Activated CD4-positive, alpha-beta T cell treated with anti-CD3 and anti-CD28 coated beads, Interleukin-2, amount 10 ng/mL, durations not matched to agents 7 days and 5 days (primary cell): Measurements from ENCODE around the gene TYMS. TPM values are rescaled to one million over a fixed set of nuclear protein-coding genes. Genes with fewer than 3 reads are reported as not detected.
A peak's percentile ranks its signal among the peaks of the same experiment; 100 is the strongest.

ENCODE experiments used
- CTCF ChIA-PET: fragments of 350-600 bp; sonication (Branson Sonifier 250); formaldehyde crosslinking; loops from one replicate; lab custom pipeline; 2021; ENCODE audit warnings: antibody characterized with exemption; lab: Charles Lee
- POLR2A ChIA-PET: fragments of 350-600 bp; sonication (Branson Sonifier 250); formaldehyde crosslinking; loops from one replicate; lab custom pipeline; 2021; ENCODE audit warnings: antibody characterized with exemption; lab: Charles Lee
- DNase-seq: peaks from one replicate; pipeline ENCODE4 v3.0.0-alpha.2; 2020
- H3K27ac Mint-ChIP-seq: one replicate; pipeline ENCODE4 v1.8.0; 2021; ENCODE audit warnings: mild to moderate bottlenecking, moderate library complexity, mixed read lengths
- H3K27me3 Mint-ChIP-seq: one replicate; pipeline ENCODE4 v1.8.0; 2021; ENCODE audit warnings: mixed read lengths
- H3K36me3 Mint-ChIP-seq: one replicate; pipeline ENCODE4 v1.8.0; 2021; ENCODE audit warnings: low read depth, mixed read lengths
- H3K4me1 Mint-ChIP-seq: one replicate; pipeline ENCODE4 v1.8.0; 2021; ENCODE audit warnings: mixed read lengths
- H3K4me3 Mint-ChIP-seq: one replicate; pipeline ENCODE4 v1.8.0; 2021; ENCODE audit warnings: mild to moderate bottlenecking, moderate library complexity, mixed read lengths
- H3K9me3 Mint-ChIP-seq: one replicate; pipeline ENCODE4 v1.8.0; 2021; ENCODE audit warnings: mixed read lengths
- total RNA-seq, 2 experiments: library from RNA; stranded (reverse); gene quantifications; one replicate each; pipeline ENCODE4 v1.2.3, GENCODE V29; 2021

TYMS gene
- total RNA-seq, 2 experiments from 2014 or later: 421 to 478 TPM

GRCh38 chr18:671405-671804 is 14.0 kb downstream of the TYMS start:
- POLR2A ChIA-PET: no interaction called here
- DNase-seq: no peak
- Mint-ChIP-seq H3K9me3 (peaks cover 3% of the 10 kb centered on the region), H3K4me1 (peaks cover 18% of the 10 kb centered on the region), H3K27ac (peak overlapping the region; percentile 78), H3K27me3 (no peaks in the 10 kb centered on the region), H3K4me3 (no peak overlapping the region), H3K36me3 (peaks cover 64% of the 10 kb centered on the region)
- CTCF ChIA-PET: interaction anchor here (1.5 to 1.7 kb wide), 3 partner anchors 8 to 41 kb away, joined by 6 to 10 read pairs (median 6); partner anchors contain the start of gene ENOSF1

DNA sequence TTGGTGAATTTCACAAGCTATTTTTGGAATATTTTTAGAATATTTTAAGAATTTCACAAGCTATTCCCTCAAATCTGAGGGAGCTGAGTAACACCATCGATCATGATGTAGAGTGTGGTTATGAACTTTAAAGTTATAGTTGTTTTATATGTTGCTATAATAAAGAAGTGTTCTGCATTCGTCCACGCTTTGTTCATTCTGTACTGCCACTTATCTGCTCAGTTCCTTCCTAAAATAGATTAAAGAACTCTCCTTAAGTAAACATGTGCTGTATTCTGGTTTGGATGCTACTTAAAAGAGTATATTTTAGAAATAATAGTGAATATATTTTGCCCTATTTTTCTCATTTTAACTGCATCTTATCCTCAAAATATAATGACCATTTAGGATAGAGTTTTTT is 15.9 kb downstream of the TYMS start:
- ChIA-PET POLR2A (interaction anchor here (1.0 kb wide), 1 partner anchor 9 kb away, joined by 5 read pairs; no protein-coding TSS in a partner anchor), CTCF (interaction anchor here (1.0 to 1.8 kb wide), 4 partner anchors 9 to 39 kb away, joined by 3 to 5 read pairs (median 4); partner anchors contain the start of genes ENOSF1 and TYMS)
- H3K27ac Mint-ChIP-seq: no peak overlapping the region
- no peaks in the 10 kb centered on the region for H3K9me3 Mint-ChIP-seq
- H3K27me3 Mint-ChIP-seq: no peaks in the 10 kb centered on the region
- H3K4me3 Mint-ChIP-seq: no peak overlapping the region
- DNase-seq: no peak
- H3K36me3 Mint-ChIP-seq: peaks cover 63% of the 10 kb centered on the region
- peaks cover 14% of the 10 kb centered on the region for H3K4me1 Mint-ChIP-seq

DNA sequence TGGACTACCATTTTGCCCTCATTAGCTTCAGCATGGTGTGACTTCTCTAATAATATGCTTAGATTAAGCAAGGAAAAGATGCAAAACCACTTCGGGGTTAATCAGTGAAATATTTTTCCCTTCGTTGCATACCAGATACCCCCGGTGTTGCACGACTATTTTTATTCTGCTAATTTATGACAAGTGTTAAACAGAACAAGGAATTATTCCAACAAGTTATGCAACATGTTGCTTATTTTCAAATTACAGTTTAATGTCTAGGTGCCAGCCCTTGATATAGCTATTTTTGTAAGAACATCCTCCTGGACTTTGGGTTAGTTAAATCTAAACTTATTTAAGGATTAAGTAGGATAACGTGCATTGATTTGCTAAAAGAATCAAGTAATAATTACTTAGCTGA is 16.3 kb downstream of the TYMS start:
- DNase-seq: no peak
- no peak overlapping the region for H3K4me3 Mint-ChIP-seq
- H3K27ac Mint-ChIP-seq: no peak overlapping the region
- ChIA-PET CTCF (interaction anchor here (0.5 to 1.8 kb wide), 4 partner anchors 12 to 199 kb away, joined by 3 to 5 read pairs (median 4); partner anchors contain the start of genes ENOSF1 and TYMS), POLR2A (interaction anchor here (1.0 kb wide), 1 partner anchor 8 kb away, joined by 5 read pairs; no protein-coding TSS in a partner anchor)
- H3K27me3 Mint-ChIP-seq: no peaks in the 10 kb centered on the region
- H3K9me3 Mint-ChIP-seq: no peaks in the 10 kb centered on the region
- H3K4me1 Mint-ChIP-seq: peaks cover 9% of the 10 kb centered on the region
- peaks cover 59% of the 10 kb centered on the region for H3K36me3 Mint-ChIP-seq

GRCh38 chr18:675307-675706 is 17.9 kb downstream of the TYMS start:
- Mint-ChIP-seq H3K36me3 (peaks cover 55% of the 10 kb centered on the region), H3K27me3 (no peaks in the 10 kb centered on the region), H3K4me3 (no peak overlapping the region), H3K4me1 (peaks cover 7% of the 10 kb centered on the region), H3K27ac (no peak overlapping the region), H3K9me3 (no peaks in the 10 kb centered on the region)
- CTCF ChIA-PET: no interaction called here
- POLR2A ChIA-PET: interaction anchor here (1.1 kb wide), 1 partner anchor 157 kb away, joined by 5 read pairs; no protein-coding TSS in a partner anchor
- DNase-seq: no peak

- Mint-ChIP-seq H3K4me1 (peaks cover 8% of the 10 kb centered on the region), H3K27ac (peak overlapping the region; percentile 82), H3K36me3 (peaks cover 52% of the 10 kb centered on the region), H3K4me3 (no peak overlapping the region), H3K27me3 (no peaks in the 10 kb centered on the region), H3K9me3 (no peaks in the 10 kb centered on the region)
- POLR2A ChIA-PET: interaction anchor here (1.1 kb wide), 1 partner anchor 157 kb away, joined by 5 read pairs; no protein-coding TSS in a partner anchor
- no peak for DNase-seq
- CTCF ChIA-PET: no interaction called here
Observed at GRCh38 chr18:676069-676468, 18.6 kb downstream of the TYMS start.

GRCh38 chr18:676736-677135 is 19.3 kb downstream of the TYMS start:
- ChIA-PET CTCF (no interaction called here), POLR2A (no interaction called here)
- no peak overlapping the region for H3K4me3 Mint-ChIP-seq
- peaks cover 14% of the 10 kb centered on the region for H3K4me1 Mint-ChIP-seq
- H3K9me3 Mint-ChIP-seq: no peaks in the 10 kb centered on the region
- H3K36me3 Mint-ChIP-seq: peaks cover 52% of the 10 kb centered on the region
- H3K27me3 Mint-ChIP-seq: no peaks in the 10 kb centered on the region
- no peak overlapping the region for H3K27ac Mint-ChIP-seq
- DNase-seq: no peak

DNA sequence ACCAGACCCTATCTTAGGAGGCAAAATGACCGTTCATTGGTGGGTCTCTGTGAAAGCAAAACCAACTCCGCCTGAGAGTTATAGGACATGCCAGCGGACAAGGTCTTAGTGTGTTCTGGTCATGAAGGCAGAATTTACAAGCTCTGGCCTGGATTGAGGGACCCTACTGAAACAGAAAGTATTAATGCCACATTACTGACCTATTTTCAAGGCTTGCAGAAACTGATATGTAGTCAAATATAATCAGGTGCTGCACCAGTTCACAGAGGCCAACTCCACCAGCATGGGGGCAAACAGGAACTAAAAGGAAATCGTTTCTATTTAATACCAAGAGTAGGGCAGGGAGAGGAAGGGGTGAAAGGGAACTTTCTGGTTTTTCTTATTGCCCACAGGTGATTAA is 19.7 kb downstream of the TYMS start:
- ChIA-PET POLR2A (no interaction called here), CTCF (no interaction called here)
- Mint-ChIP-seq H3K9me3 (no peaks in the 10 kb centered on the region), H3K4me3 (no peak overlapping the region), H3K27me3 (no peaks in the 10 kb centered on the region), H3K4me1 (peaks cover 19% of the 10 kb centered on the region), H3K27ac (no peak overlapping the region), H3K36me3 (peaks cover 56% of the 10 kb centered on the region)
- DNase-seq: no peak

- H3K4me1 Mint-ChIP-seq: peaks cover 25% of the 10 kb centered on the region
- no peaks in the 10 kb centered on the region for H3K9me3 Mint-ChIP-seq
- H3K27me3 Mint-ChIP-seq: no peaks in the 10 kb centered on the region
- DNase-seq: no peak
- ChIA-PET POLR2A (no interaction called here), CTCF (no interaction called here)
- H3K36me3 Mint-ChIP-seq: peaks cover 53% of the 10 kb centered on the region
- peak overlapping the region; percentile 80 for H3K27ac Mint-ChIP-seq
- no peak overlapping the region for H3K4me3 Mint-ChIP-seq
Observed at GRCh38 chr18:677951-678381, 20.5 kb downstream of the TYMS start.

- ChIA-PET POLR2A (no interaction called here), CTCF (interaction anchor here (1.0 to 1.3 kb wide), 2 partner anchors 8 to 12 kb away, joined by 3 to 6 read pairs; no protein-coding TSS in a partner anchor)
- DNase-seq: no peak
- Mint-ChIP-seq H3K4me1 (peaks cover 30% of the 10 kb centered on the region), H3K9me3 (no peaks in the 10 kb centered on the region), H3K27me3 (no peaks in the 10 kb centered on the region), H3K27ac (peak overlapping the region; percentile 19), H3K4me3 (no peak overlapping the region), H3K36me3 (peaks cover 55% of the 10 kb centered on the region)
Observed at GRCh38 chr18:678482-679182, 21.2 kb downstream of the TYMS start.

DNA sequence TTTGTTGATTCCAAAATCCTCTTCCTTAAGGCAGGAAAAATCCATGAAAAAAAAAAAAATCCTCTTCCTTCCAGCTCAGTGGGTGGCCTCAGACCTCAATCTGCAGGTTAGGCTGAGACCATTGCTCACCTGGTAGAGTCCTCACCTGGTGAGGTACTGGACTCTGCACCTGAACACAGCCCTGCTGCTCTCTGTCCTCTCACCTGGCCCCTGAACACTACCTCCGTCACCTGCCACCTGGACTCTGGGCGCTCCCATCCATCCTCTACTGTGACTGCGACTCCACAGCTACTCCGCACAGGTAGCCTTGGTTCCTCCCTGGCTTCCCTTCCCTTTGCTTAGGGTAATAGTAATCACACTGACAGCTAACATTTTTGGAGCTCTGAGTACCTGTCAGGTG is 22.1 kb downstream of the TYMS start:
- no peaks in the 10 kb centered on the region for H3K9me3 Mint-ChIP-seq
- no peaks in the 10 kb centered on the region for H3K27me3 Mint-ChIP-seq
- ChIA-PET CTCF (interaction anchor here (1.0 to 1.3 kb wide), 3 partner anchors 9 to 41 kb away, joined by 3 to 6 read pairs (median 3); no protein-coding TSS in a partner anchor), POLR2A (no interaction called here)
- peak overlapping the region; percentile 5 for H3K27ac Mint-ChIP-seq
- H3K4me3 Mint-ChIP-seq: no peak overlapping the region
- no peak for DNase-seq
- H3K4me1 Mint-ChIP-seq: peaks cover 31% of the 10 kb centered on the region
- H3K36me3 Mint-ChIP-seq: peaks cover 55% of the 10 kb centered on the region

GRCh38 chr18:680392-680791 is 22.9 kb downstream of the TYMS start:
- Mint-ChIP-seq H3K36me3 (peaks cover 54% of the 10 kb centered on the region), H3K4me1 (peaks cover 31% of the 10 kb centered on the region), H3K9me3 (no peaks in the 10 kb centered on the region), H3K4me3 (no peak overlapping the region), H3K27me3 (no peaks in the 10 kb centered on the region), H3K27ac (peak overlapping the region; percentile 41)
- no peak for DNase-seq
- CTCF ChIA-PET: interaction anchor here (1.3 kb wide), 2 partner anchors 8 to 40 kb away, joined by 3 read pairs; no protein-coding TSS in a partner anchor
- POLR2A ChIA-PET: interaction anchor here (0.6 kb wide), 1 partner anchor 60 kb away, joined by 4 read pairs; no protein-coding TSS in a partner anchor

DNA sequence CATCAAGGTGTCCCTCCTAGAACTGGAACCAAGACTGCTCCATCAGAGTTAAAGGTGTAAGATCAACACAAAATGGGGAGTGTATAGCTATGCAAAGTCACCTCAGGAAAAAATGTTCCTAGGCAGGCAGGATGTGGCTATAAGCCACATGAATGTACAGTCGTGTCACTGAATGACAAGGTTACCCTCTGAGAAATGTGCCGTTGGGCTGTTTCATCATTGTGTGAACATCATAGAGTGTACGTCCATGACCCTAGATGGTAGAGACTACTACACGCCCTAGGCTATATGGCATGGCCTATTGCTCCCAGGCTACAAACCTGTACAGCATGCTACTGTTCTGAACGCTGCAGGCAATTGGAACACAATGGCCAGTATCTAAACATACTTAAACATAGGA is 24.5 kb downstream of the TYMS start:
- H3K27ac Mint-ChIP-seq: peak overlapping the region; percentile 94
- no peaks in the 10 kb centered on the region for H3K27me3 Mint-ChIP-seq
- POLR2A ChIA-PET: interaction anchor here (0.6 to 1.0 kb wide), 3 partner anchors 9 to 23 kb away, joined by 3 to 5 read pairs (median 5); no protein-coding TSS in a partner anchor
- peaks cover 28% of the 10 kb centered on the region for H3K4me1 Mint-ChIP-seq
- peak; percentile 87 for DNase-seq
- H3K9me3 Mint-ChIP-seq: no peaks in the 10 kb centered on the region
- CTCF ChIA-PET: interaction anchor here (1.0 to 3.3 kb wide), 9 partner anchors 9 to 157 kb away, joined by 3 to 16 read pairs (median 3); partner anchors contain the start of genes ENOSF1 and TYMS
- H3K4me3 Mint-ChIP-seq: peak overlapping the region; percentile 7
- peaks cover 52% of the 10 kb centered on the region for H3K36me3 Mint-ChIP-seq
